ENCODE results near the gene TEPSIN.

The TEPSIN gene

DNA sequence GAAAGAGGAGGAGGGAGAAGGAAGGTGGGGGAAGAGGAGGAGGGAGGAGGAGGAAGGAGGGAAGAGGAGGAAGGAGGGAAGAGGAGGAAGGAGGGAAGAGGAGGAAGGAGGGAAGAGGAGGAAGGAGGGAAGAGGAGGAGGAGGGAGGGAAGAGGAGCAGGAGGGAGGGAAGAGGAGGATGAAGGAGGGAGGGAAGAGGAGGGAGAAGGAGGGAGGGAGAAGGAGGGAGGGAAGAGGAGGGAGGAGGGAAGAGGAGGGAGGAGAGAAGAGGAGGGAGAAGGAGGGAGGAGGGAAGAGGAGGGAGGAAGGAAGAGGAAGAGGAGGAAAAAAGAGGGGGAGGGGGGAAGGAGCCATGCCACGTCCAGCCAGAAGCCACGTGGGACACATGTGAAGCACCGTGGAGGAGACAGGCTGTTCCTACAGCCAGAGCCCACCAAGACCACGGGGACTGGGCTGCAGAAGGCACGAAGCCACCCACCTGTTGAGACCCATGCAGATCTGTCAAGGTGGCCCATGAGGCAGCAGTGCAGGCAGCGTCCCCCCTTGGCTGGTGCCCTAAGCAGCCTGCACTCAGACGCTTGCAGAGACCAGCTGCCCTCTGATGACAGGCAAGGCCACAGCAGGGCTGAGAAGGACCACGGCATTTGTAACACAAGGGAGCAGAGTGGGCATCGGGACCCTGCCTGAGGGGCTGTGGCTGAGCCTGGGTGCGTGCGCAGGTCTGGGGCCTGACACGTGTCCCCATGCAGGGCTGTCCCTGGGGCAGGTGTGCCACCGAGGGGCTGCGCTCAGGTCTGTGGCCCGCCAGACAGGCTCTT lies 10.6 kb upstream of the TEPSIN start:
- no peak for FAIRE-seq

GRCh38 chr17:81248649-81249048 lies 9.8 kb upstream of the TEPSIN start:
- no peak for FAIRE-seq

DNA sequence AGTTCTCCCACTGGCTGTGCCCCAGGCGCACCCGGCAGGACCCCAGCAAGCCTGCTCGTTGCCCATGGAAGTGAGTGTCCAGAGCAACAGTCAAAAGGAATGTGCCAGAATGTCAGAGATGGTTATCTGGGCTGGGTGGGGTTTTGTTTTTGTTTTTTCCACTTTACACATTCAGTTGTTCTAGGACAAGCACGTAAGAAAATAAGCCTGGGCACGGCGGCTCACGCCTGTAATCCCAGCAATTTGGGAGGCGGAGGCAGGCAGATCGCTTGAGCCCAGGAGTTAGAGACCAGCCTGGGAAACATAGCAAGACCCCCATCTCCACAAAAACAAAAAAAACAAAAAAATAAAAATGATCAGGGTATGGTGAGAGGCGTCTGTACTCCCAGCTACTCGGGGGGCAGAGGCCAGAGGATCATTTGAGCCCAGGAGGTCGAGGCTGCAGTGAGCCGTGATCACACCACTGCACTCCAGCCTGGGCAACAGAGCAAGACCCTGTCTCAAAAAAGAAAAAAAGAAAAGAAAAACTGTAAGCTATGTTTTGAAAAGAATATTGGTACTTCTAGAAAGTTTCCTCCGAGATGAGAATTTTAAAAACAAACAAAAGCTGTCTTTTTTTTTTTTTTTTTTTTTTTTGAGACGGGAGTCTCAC lies 8.6 kb upstream of the TEPSIN start:
- no peak for FAIRE-seq

DNA sequence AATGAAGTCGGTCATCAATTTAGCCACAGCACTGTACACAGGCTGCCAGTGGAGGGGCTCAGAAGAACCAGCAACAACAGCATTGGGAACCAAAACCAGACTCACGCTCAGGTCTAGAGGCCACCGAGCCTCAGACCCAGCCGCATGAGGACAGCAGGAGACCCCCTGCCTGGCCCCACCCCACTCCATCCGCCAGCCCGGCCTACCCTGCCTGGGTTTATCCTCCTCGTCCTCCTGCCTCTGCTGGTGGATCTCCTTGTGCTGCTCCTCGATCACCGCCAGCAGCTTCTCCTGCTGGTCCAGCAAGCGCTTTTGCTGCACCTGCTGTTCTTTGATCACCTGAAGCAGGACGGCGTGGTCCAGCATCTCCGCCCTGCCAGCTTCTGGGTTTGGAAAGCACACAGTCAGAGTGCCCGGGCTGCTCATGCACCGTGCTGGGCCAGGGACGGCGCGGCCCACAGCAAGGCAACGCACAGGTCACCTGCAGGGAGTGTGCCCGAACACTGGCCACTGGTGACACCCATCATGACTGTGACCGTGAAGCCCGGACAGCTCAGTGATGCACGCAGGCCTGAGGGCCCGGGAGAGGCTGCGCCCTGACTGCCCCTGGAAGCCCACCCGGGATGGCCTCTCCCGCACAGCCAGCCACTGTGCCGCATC lies 8.0 kb upstream of the TEPSIN start:
- FAIRE-seq: no peak

- FAIRE-seq: no peak
These were observed 7.5 kb upstream of the TEPSIN start for GRCh38 chr17:81246343-81246670.

- FAIRE-seq: no peak
These were observed 6.9 kb upstream of the TEPSIN start for GRCh38 chr17:81245665-81246342.

GRCh38 chr17:81245024-81245664 lies 6.3 kb upstream of the TEPSIN start:
- no peak for FAIRE-seq

- no peak for FAIRE-seq
These were observed 5.6 kb upstream of the TEPSIN start for GRCh38 chr17:81244358-81245023.

GRCh38 chr17:81243333-81243664 lies 4.4 kb upstream of the TEPSIN start:
- no peak for FAIRE-seq

DNA sequence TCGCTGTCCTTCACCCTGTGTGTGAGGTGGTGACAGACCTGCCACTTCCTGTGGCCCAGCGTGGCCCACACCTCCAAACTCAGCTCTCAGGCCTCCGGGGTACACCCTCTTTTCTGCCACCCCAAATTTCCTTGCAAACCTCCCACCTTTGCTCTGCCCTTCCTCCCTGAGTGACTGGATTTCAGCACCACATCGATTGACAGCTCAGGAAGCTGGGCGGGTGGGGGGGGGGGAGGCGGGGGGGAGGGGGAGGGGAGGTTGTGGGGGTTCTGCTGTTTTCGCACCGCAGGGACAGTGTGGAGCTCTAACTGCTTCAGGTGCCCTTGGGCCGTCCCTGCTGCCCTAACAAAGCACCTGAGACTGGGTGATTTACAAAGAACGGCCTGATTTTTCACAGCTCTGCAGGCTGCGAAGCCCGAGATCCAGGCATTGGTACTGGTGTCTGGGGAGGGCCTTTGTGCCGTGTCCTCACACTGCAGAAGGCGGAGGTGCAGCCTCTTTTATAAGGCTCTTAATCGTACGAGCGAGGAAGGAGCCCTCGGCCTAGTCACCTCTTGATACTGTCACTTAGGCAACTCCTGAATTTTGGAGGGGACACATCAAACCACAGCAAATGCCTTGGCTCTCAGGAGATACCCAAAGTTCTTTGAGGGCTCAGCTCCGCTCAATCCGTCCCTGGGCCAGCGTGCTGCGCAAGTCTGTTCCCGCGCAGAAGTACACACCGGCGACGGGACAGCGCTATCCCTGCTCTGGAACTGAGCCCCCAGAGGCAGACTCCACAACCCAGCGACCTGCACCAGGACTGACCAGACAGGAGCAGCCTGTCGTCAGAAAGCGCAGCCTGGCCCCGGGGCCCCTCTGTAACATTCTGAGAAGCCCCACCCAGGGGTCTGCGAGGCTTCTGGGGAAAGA lies 3.8 kb upstream of the TEPSIN start:
- FAIRE-seq: no peak

DNA sequence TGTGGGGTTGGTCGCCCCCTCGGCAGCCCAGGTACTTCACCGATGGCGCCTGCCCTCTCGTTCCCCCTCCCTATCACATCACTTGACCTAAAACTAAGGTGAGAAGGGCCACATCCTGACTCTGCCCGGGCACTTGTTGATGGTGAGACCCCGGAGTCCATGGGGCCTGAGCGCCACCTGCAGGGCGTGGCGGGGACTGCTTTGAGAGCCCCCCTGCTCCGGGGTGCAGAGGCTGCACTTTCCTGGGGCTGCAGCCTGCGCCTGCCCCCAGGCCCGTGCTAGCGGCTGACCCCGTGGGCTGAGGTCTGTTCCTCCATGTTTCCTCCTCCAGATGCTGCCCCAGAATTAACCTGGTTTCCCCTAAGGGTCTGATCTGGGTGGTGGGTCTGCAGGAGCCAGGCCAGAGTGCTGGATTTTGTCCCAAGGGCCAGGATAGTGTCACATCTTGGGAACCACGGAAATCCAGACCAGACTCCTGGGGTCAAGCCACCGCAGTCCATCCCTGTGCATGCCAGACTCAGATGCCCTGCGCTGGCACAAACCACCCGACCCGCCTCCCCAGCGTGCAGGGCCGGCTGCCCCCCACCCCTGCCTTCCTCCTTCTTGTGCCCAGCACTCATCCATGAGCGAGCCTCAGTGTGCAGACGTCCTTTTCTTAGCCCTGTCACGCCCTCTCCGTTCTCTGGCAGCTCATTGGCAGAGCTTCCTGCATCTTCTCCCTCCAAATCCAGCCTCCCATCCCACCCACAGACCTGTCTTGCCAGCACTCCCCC lies 3.0 kb upstream of the TEPSIN start:
- no peak for FAIRE-seq

DNA sequence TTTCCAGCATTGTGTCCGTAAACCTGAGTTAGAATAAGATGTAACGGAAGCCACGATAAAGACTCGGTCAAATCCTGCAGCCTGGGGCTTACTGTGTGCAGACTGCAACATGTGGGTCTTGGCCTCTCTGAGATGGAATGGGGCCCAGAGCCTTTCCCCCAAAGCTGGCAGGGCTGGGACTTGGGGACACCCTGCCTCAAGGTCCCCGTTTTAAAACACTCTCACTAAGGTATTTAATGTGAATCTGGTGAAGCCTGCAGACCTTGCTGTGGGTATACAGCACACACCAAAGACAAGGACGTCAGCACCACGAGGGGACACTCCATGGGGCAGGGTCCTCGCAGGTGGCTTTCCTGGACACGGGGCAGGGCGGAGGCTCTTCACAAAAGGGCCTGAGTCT lies 2.3 kb upstream of the TEPSIN start:
- FAIRE-seq: no peak

DNA sequence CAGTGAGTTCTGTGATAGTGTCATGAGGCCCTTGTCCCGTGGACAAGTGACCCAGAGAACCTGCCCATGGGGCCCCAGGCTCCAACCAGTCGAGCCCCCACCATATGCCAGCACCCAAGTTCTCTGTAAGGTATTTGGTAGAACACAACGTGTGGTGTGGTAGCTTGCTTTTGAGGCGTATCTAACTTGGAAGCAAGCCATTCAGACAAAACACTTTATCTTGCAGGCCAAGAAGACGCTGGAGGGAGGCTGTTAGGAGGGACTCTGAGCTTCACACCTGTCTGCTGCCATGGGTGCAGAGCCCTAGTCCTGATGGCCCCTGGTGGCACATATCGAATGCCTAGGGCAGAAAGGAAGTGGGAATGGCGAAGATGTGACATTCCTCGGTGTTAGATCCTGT lies 1.9 kb upstream of the TEPSIN start:
- no peak for FAIRE-seq

DNA sequence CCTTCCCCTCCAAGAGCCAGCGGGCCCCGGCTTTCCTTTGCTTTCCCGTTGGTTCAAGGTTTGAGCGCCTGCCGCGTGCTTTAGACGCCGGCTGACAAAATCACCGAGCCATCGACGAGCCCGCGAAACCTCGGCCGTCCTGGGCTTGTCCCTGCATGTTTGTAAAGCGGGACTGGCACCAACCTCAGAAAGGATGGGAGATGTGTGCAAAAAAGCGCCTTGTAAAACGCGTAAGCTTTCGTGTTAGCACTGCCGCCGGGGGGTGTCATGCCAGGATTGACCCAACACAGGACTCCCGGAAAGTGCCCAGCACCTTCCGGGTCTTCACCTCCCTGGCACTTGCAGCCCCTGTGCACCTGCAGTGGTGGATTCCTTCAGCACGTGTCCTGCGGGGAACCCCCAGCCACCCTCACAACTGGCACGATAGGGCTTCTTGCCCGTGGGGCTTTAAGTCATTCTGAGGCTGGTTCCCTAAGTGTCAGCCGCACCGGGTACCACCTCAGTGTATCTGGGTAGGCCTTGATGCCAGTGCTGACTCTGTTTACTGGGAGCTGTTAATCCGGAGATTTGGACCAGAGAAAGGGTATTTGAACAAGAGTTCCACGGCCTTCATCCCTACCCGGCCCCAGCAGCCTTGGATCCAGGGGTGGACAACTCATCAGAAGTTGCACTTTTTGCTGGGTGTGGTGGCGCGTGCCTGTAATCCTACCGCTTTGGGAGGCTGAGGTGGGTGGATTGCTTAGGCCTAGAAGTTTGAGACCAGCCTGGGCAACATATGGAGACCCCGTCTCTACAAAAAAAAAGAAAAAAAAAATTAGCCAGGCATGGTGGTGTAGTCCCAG lies 1.1 kb upstream of the TEPSIN start:
- FAIRE-seq: no peak

DNA sequence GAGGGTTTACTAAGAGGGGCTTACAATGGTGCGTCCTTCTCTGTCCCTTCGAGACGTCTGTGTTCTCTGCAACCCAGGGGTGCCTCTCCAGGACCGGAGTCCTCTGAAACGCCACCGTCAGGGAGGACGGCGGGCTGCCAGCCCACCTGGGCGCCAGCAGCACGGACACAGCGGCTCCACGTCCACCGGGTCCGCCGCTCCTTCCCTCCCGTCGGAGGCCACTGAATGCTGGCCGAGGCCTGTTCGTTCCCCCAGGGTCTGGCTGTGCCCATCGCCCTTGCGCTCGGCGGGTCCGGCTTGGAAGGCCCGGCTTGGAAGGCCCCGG lies 403 bp downstream of the TEPSIN start:
- no peak for FAIRE-seq

DNA sequence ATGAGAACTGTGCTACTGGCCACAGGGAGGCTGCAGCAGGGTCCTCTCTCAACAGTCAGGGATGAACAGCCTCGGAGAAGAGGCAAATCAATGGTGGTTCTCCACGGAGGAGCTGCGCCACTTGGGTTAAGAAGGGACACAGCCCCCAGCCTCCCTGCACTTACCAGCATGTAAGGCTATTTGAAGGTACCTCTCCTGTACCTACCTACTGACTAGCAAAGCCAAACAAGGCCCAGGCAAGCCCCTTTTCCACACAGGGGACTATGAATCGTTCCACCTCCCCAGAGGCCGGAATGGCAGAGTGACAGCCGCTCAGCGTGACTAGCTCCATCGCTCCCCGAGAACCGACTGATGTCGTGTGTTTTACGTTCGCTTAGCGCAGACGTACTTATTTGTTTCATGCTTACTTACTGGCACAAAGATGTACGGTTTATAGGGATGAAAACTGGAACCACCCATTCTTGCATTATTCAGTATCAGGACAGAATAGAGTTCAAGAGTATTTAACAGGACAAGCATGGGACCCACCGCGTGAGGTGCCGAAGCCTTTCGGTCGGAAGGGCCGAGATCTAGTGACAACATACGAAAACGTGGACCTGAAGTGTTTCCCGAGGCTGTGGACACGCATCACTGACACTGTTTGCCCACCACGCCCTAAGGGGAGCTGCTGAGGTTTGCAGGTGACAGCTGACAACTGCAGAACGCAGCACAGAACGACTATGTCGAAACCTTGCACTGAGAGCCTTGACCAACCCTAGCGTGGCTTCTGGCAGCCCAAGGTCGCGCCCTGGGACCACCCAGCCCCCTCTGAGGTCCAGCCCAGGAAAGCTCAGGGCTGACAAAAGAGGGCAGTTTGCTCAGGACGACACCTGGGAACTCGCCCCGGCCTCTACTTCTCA lies 1.0 kb downstream of the TEPSIN start:
- no peak for FAIRE-seq

DNA sequence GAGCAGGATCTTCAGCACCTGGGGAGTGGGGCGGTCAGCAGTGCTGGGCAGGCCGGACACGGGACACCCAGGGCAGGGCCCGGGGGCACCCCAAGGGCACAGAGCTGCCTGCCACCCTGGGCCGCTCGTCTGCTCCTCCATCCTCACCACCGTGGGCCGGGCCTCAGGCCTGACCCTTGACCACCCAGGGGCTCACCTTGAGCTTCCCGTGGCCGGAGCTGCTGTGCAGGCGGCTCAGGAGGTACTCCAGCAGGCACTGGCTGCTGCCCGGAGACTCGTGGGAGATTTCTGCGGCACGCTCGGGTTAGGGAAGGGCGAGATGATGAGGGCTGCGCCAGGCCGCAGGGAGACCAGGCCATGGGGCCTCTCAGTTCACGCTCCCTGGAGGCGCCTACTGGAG lies 2.1 kb downstream of the TEPSIN start:
- FAIRE-seq: no peak

- no peak for FAIRE-seq
These were observed 2.8 kb downstream of the TEPSIN start for GRCh38 chr17:81235822-81236740.
